ENCODE measurements around the gene CENPP.

CENPP gene

GRCh38 chr9:92663126-92663525 is 337.4 kb downstream of the CENPP start:
- no peak overlapping the region for H3K4me3 ChIP-seq (ENCODE audit: low read length)
- no peaks in the 10 kb centered on the region for H3K9me3 ChIP-seq (ENCODE audit: control insufficient read depth, low read depth, low read length)
- H3K27me3 ChIP-seq (ENCODE audit: control insufficient read depth, insufficient read depth, low read length): no peaks in the 10 kb centered on the region
- H3K9ac ChIP-seq (ENCODE audit: low read length): no peak overlapping the region
- H3K4me1 ChIP-seq (ENCODE audit: control insufficient read depth, low read depth, low read length): peaks cover 12% of the 10 kb centered on the region
- no peak overlapping the region for H3K27ac ChIP-seq (ENCODE audit: low read length)
- peaks cover 5% of the 10 kb centered on the region for H3K36me3 ChIP-seq (ENCODE audit: control insufficient read depth, low read depth, low read length)

GRCh38 chr9:92663951-92664350 is 338.2 kb downstream of the CENPP start:
- no peak overlapping the region for H3K4me3 ChIP-seq (ENCODE audit: low read length)
- H3K27ac ChIP-seq (ENCODE audit: low read length): no peak overlapping the region

GRCh38 chr9:92664394-92665152 is 338.8 kb downstream of the CENPP start:
- no peak overlapping the region for H3K4me3 ChIP-seq (ENCODE audit: low read length)
- no peak overlapping the region for H3K9ac ChIP-seq (ENCODE audit: low read length)
- peaks cover 5% of the 10 kb centered on the region for H3K36me3 ChIP-seq (ENCODE audit: control insufficient read depth, low read depth, low read length)
- no peaks in the 10 kb centered on the region for H3K9me3 ChIP-seq (ENCODE audit: control insufficient read depth, low read depth, low read length)
- no peaks in the 10 kb centered on the region for H3K27me3 ChIP-seq (ENCODE audit: control insufficient read depth, insufficient read depth, low read length)
- H3K27ac ChIP-seq (ENCODE audit: low read length): no peak overlapping the region
- peaks cover 19% of the 10 kb centered on the region for H3K4me1 ChIP-seq (ENCODE audit: control insufficient read depth, low read depth, low read length)

More at GRCh38 chr9:92663951-92664350, 338.2 kb downstream of the CENPP start:
- H3K4me1 ChIP-seq (ENCODE audit: control insufficient read depth, low read depth, low read length): peaks cover 18% of the 10 kb centered on the region
- no peak overlapping the region for H3K9ac ChIP-seq (ENCODE audit: low read length)
- no peaks in the 10 kb centered on the region for H3K9me3 ChIP-seq (ENCODE audit: control insufficient read depth, low read depth, low read length)
- H3K36me3 ChIP-seq (ENCODE audit: control insufficient read depth, low read depth, low read length): peaks cover 5% of the 10 kb centered on the region
- no peaks in the 10 kb centered on the region for H3K27me3 ChIP-seq (ENCODE audit: control insufficient read depth, insufficient read depth, low read length)

GRCh38 chr9:92665836-92666235 is 340.1 kb downstream of the CENPP start:
- Histone ChIP-seq H3K9me3 (ENCODE audit: control insufficient read depth, low read depth, low read length) (no peaks in the 10 kb centered on the region), H3K9ac (ENCODE audit: low read length) (no peak overlapping the region), H3K4me1 (ENCODE audit: control insufficient read depth, low read depth, low read length) (peaks cover 14% of the 10 kb centered on the region), H3K4me3 (ENCODE audit: low read length) (no peak overlapping the region), H3K36me3 (ENCODE audit: control insufficient read depth, low read depth, low read length) (peaks cover 5% of the 10 kb centered on the region), H3K27ac (ENCODE audit: low read length) (no peak overlapping the region), H3K27me3 (ENCODE audit: control insufficient read depth, insufficient read depth, low read length) (no peaks in the 10 kb centered on the region)

GRCh38 chr9:92666236-92666635 is 340.5 kb downstream of the CENPP start:
- Histone ChIP-seq H3K36me3 (ENCODE audit: control insufficient read depth, low read depth, low read length) (peaks cover 5% of the 10 kb centered on the region), H3K4me1 (ENCODE audit: control insufficient read depth, low read depth, low read length) (peaks cover 14% of the 10 kb centered on the region), H3K9me3 (ENCODE audit: control insufficient read depth, low read depth, low read length) (no peaks in the 10 kb centered on the region), H3K4me3 (ENCODE audit: low read length) (no peak overlapping the region), H3K27me3 (ENCODE audit: control insufficient read depth, insufficient read depth, low read length) (no peaks in the 10 kb centered on the region), H3K27ac (ENCODE audit: low read length) (no peak overlapping the region), H3K9ac (ENCODE audit: low read length) (no peak overlapping the region)

- H3K27ac ChIP-seq (ENCODE audit: low read length): no peak overlapping the region
- H3K4me3 ChIP-seq (ENCODE audit: low read length): no peak overlapping the region
- peaks cover 5% of the 10 kb centered on the region for H3K36me3 ChIP-seq (ENCODE audit: control insufficient read depth, low read depth, low read length)
- no peaks in the 10 kb centered on the region for H3K27me3 ChIP-seq (ENCODE audit: control insufficient read depth, insufficient read depth, low read length)
- no peaks in the 10 kb centered on the region for H3K9me3 ChIP-seq (ENCODE audit: control insufficient read depth, low read depth, low read length)
- H3K4me1 ChIP-seq (ENCODE audit: control insufficient read depth, low read depth, low read length): peaks cover 14% of the 10 kb centered on the region
- H3K9ac ChIP-seq (ENCODE audit: low read length): no peak overlapping the region
Observed at GRCh38 chr9:92666912-92667532, 341.3 kb downstream of the CENPP start.

- peak overlapping the region; percentile 96 for H3K4me3 ChIP-seq (ENCODE audit: low read length)
- no peaks in the 10 kb centered on the region for H3K9me3 ChIP-seq (ENCODE audit: control insufficient read depth, low read depth, low read length)
- peak overlapping the region; percentile 51 for H3K9ac ChIP-seq (ENCODE audit: low read length)
- H3K27ac ChIP-seq (ENCODE audit: low read length): no peak overlapping the region
- peaks cover 14% of the 10 kb centered on the region for H3K4me1 ChIP-seq (ENCODE audit: control insufficient read depth, low read depth, low read length)
- peaks cover 5% of the 10 kb centered on the region for H3K36me3 ChIP-seq (ENCODE audit: control insufficient read depth, low read depth, low read length)
- H3K27me3 ChIP-seq (ENCODE audit: control insufficient read depth, insufficient read depth, low read length): no peaks in the 10 kb centered on the region
Observed at GRCh38 chr9:92668746-92669526, 343.2 kb downstream of the CENPP start.

- peaks cover 5% of the 10 kb centered on the region for H3K36me3 ChIP-seq (ENCODE audit: control insufficient read depth, low read depth, low read length)
Observed at GRCh38 chr9:92669527-92669889, 343.8 kb downstream of the CENPP start.

More at GRCh38 chr9:92669527-92669889, 343.8 kb downstream of the CENPP start:
- Histone ChIP-seq H3K27ac (ENCODE audit: low read length) (no peak overlapping the region), H3K4me3 (ENCODE audit: low read length) (peak overlapping the region; percentile 96), H3K9me3 (ENCODE audit: control insufficient read depth, low read depth, low read length) (no peaks in the 10 kb centered on the region), H3K4me1 (ENCODE audit: control insufficient read depth, low read depth, low read length) (peaks cover 14% of the 10 kb centered on the region), H3K9ac (ENCODE audit: low read length) (peak overlapping the region; percentile 51), H3K27me3 (ENCODE audit: control insufficient read depth, insufficient read depth, low read length) (no peaks in the 10 kb centered on the region)

All from iPS-18a (cell line).